Stimulated activated CD8-positive, alpha-beta memory T cell treated with anti-CD3 and anti-CD28 coated beads, Interleukin-7, amount 100 ng/mL, for 48 hours (primary cell): Measurements from ENCODE around the gene OS9.
A peak's percentile ranks its signal among the peaks of the same experiment; 100 is the strongest.
"Not testable (repeated sequence)": the region's sequence is repeated elsewhere in the genome, so short reads cannot be mapped to it uniquely, and the experiment has no call there.

ENCODE experiments used
- DNase-seq, 2 donors: peaks; one replicate each; pipeline ENCODE4 v3.0.0-alpha.2; 2020; ENCODE audit warnings: low read depth in 1 of 2; ENCODE audit errors: extremely low read depth in 1 of 2

OS9 gene

GRCh38 chr12:57693659-57694458, at the start of gene OS9:
Gene OS9, plus strand, starts transcription at chr12:57694132. Its CDS starts 30 bp downstream, at chr12:57694162.
- DNase-seq: peak; percentile 80 to 97

DNA sequence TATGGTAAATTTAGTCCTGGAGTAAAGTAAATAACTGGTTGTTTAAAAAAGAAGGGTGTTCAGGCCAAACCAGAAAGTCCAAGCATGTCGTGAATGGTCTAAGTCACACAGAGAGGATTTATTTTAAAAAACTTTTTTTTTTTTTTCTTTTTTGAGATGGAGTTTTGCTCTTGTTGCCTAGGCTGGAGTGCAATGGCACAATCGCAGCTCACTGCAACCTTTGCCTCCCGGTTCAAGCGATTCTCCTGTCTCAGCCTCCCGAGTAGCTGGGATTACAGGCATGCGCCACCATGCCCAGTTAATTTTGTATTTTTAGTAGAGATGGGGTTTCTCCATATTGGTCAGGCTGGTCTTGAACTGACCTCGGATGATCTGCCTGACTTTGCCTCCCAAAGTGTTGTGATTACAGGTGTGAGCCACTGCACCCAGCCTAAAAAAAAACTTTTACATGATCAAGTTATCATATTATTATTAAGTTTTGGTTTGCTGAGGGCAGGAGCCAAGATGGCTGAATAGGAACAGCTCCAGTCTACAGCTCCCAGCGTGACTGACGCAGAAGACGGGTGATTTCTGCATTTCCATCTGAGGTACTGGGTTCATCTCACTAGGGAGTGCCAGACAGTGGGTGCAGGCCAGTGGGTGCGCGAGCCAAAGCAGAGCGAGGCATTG, 47.8 kb upstream of the OS9 start:
- not testable (repeated sequence) for DNase-seq

GRCh38 chr12:57646659-57647049, 47.3 kb upstream of the OS9 start:
- not testable (repeated sequence) for DNase-seq

DNA sequence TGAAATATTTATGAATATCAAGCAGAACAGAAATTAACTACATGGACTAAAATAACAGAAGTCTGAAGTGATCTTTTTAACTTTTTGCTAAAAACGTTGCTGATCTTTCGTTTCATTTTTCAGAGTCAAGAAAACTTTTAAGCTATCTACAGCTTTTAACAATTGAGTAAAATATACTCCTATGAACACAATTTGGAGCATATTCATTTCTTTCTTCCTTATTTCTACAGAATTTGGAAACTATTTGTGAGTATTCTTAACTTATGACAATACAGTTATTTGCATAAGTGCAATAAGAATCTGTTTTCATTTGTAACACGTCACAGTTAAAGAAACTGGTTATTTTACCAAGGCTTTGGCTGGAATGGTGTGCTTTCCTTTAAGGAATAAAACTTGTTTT, 39.9 kb upstream of the OS9 start:
- no peak for DNase-seq

GRCh38 chr12:57655541-57656240, 38.2 kb upstream of the OS9 start:
- no peak for DNase-seq

DNA sequence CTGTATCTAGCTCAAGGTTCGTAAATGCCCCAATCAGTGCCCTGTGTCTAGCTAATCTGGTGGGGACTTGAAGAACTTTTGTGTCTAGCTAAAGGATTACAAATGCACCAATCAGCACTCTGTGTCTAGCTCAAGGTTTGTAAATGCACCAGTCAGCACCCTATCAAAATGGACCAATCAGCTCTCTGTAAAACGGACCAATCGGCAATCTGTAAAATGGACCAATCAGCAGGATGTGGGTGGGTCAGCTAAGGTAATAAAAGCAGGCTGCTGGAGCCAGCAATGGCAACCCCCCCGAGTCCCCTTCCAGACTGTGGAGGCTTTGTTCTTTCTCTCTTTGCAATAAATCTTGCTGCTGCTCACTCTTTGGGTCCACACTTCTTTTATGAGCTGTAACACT, 37.5 kb upstream of the OS9 start:
- not testable (repeated sequence) for DNase-seq

DNA sequence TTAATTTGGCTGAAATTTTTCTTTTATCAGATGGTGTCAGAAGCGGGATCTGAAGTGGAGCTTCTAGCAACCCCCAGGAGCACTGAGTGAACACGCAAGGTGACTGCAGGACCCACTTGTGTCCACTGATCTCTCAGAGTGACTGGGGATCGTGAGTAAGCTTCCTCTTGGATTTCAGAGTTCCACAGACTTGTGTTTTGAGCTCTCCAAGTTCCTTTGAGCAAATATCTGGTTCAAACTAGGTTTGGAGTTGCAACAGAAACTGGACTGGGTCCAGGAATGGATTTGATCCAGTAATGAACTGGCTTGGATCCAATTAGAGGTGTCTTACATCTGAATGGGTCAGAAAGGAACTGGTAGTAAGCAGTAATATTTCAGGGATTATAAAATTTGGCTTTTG, 36.2 kb upstream of the OS9 start:
- no peak for DNase-seq

DNA sequence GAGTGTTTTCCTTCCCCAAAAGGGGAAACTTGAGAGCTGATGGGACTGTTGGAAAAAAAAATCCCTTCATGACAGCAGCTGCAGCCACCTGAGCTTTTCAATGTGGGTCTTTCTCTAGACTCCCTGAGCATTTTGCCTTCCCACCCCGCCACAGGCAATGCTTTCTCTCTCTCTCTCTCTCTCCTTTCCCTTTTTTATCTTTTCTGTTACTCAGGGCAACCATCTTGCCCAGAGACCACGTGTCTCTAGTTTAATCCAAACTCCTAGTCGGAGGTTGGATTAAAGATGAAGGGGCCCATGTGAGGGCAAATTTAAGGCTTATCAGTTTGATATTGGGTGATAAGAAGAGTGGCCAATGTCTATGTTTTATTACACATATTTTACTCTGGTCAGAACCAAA, 35.0 kb upstream of the OS9 start:
- DNase-seq: no peak

- no peak for DNase-seq
These were observed 32.6 kb upstream of the OS9 start for GRCh38 chr12:57661376-57661775.

DNA sequence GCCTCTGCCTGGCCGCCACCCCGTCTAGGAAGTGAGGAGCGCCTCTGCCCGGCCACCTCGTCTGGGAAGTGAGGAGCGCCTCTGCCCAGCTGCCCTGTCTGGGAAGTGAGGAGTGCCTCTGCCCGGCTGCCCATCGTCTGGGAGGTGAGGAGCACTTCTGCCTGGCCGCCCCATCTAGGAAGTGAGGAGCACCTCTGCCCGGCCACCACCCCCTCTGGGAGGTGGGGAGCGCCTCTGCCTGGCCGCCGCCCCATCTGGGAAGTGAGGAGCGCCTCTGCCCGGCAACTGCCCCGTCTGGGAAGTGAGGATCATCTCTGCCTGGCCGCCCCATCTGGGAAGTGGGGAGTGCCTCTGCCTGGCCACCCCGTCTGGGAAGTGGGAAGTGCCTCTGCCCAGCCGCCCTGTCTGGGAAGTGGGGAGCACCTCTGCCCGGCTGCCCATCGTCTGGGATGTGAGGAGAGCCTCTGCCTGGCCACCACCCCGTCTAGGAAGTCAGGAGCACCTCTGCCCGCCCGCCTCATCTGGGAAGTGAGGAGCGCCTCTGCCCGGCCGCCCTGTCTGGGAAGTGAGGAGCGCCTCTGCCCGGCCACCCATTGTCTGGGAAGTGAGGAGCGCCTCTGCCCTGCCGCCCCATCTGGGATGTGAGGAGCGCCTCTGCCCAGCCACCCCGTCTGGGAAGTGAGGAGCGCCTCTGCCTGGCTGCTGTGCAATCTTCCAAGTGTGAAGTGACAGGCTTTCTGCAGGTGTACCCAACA, 28.7 kb upstream of the OS9 start:
- not testable (repeated sequence) for DNase-seq

GRCh38 chr12:57666897-57667296, 27.0 kb upstream of the OS9 start:
- no peak for DNase-seq

DNA sequence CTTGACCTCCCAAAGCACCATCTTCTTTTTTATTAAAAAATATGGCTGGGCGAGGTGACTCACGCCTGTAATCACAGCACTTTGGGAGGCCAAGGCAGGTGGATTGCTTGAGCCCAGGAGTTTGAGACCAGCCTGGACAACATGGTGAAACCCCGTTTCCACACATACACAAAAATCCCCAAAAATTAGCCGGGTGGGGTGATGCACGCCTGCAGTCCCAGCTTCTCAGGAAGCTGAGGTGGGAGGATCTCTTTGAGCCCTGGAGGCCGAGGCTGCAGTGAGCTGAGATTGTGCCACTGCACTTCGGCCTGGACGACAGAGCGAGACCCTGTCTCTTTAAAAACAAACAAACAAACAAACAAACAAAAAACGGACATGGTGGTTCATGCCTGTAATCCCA, 24.2 kb upstream of the OS9 start:
- DNase-seq: not testable (repeated sequence)

GRCh38 chr12:57671811-57672210, 22.1 kb upstream of the OS9 start:
- not testable (repeated sequence) for DNase-seq

DNA sequence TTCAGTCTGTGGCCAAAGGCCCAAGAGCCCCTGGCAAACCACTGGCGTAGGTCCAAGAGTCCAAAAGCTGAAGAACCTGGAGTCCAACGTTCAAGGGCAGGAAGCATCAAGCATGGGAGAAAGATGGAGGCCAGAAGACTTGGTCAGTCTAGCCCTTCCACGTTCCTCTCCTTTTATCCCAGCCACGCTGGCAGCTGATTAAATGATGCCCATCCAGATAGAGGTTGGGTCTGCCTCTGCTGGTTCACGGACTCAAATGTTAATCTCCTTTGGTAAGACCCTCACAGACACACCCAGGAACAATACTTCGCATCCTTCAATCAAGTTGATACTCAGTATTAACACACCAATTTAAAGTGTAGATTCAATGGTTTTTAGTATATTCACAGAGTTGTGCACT, 21.1 kb upstream of the OS9 start:
- no peak for DNase-seq

- DNase-seq: no peak
These were observed 19.2 kb upstream of the OS9 start for GRCh38 chr12:57674691-57675090.

- DNase-seq: not testable (repeated sequence)
These were observed 16.0 kb upstream of the OS9 start for GRCh38 chr12:57677947-57678346.

DNA sequence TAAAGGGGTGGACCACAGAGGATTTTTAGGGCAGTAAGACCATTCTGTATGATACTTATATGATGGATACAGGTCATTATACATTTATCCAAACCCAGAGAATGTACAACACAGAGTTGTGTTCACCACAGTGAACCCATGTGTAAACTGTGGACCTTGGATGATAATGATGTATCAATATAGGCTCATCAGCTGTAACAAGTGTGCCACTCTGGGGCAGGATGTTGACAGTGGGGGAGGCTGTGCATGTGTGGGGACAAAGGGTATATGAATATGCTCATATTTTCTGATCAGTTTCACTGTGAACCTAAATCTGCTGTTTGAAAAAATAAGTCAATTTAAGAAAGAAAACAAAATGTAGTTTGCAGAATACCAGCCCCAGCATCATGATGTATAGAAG, 14.2 kb upstream of the OS9 start:
- no peak for DNase-seq

DNA sequence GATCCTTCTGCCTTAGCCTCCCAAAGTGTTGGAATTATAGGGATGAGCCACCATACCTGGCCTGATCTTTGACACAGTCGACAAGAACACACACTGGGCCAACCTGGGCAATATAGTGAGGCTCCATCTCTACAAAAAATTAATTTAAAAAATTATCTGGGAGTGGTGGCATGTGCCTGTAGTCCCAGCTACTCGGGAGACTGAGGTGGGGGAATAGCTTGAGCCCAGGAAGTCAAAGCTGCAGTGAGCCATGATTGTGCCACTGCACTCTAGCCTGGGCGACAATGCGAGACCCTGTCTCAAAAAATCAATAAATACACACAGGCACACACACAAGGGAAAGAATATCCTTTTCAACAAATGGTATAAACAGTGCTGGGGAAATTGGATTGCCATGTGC, 6.1 kb upstream of the OS9 start:
- no peak for DNase-seq

GRCh38 chr12:57688931-57689330, 5.0 kb upstream of the OS9 start:
- DNase-seq: no peak

DNA sequence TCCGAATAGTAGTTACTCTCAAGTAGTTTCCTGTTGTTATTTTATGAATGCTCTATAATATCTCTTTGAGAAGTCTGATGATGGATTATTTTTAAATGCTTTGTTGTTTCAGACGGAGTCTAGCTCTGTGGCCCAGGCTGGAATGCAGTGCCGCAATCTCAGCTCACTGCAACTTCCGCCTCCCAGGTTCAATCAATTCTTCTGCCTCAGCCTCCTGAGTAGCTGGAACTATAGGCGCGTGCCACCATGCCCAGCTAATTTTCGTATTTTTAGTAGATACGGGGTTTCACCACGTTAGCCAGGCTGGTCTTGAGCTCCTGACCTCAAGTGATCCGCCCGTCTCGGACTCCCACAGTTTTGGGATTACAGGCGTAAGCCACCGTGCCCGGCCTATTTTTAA, 1.4 kb upstream of the OS9 start:
- no peak for DNase-seq

DNA sequence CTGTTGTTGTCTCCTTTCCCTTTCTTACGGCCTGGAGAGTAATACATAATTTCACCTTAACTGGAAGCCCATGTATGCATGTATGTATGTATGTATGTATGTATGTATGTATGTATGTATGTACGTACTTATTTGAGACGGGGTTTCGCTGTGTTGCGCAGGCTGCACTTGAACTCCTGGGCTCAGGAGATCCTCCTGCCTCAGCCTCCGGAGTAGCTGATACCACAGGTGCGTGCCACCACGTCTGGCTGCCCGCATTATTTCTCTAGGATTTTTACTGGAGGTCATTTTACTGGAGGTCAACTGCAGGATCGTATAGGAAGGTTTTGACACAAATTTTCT, 644 bp upstream of the OS9 start:
- no peak for DNase-seq
